H1 (cell line): ENCODE results near the gene NDRG4. TPM values are rescaled to one million over a fixed set of nuclear protein-coding genes. Genes with fewer than 3 reads are reported as not detected.
A peak's percentile ranks its signal among the peaks of the same experiment; 100 is the strongest.

Source experiments
- BCL11A ChIP-seq, 2 experiments: IDR thresholded peaks; one replicate each; pipeline ENCODE4 v1.6.1; 2011; ENCODE audit warnings: low read depth in 2 of 2, low read length in 2 of 2, mild to moderate bottlenecking in 2 of 2
- BRCA1 ChIP-seq: IDR thresholded peaks from 2 replicates; pipeline ENCODE4 v1.6.1; 2012; ENCODE audit warnings: low read depth, low read length, improper control_type of control experiment
- CBX5 ChIP-seq: fragments of 300-800, 300-1000 bp; sonication (generic); IDR thresholded peaks from 2 replicates; pipeline ENCODE4 v1.7.1; 2016; ENCODE audit warnings: antibody characterized with exemption, low read length, low read depth
- CHD7 ChIP-seq: fragments of 300-600 bp; sonication (generic); IDR thresholded peaks from 2 replicates; pipeline ENCODE4 v1.7.1; 2012; ENCODE audit warnings: low read length, moderate library complexity, mild to moderate bottlenecking, inconsistent platforms; ENCODE audit not compliant: insufficient replicate concordance
- FOSL1 ChIP-seq: IDR thresholded peaks from 2 replicates; pipeline ENCODE4 v1.6.1; 2011; ENCODE audit warnings: mild to moderate bottlenecking, low read depth, low read length, moderate library complexity; ENCODE audit not compliant: insufficient read depth
- HDAC2 ChIP-seq, 2 experiments: fragments of 300-600 bp in 1 of 2; sonication (generic) in 1 of 2; IDR thresholded peaks; 2 replicates each; pipeline ENCODE4 v1.6.1; 2011 to 2012; ENCODE audit warnings: low read depth in 2 of 2, low read length in 2 of 2, mild to moderate bottlenecking in 2 of 2, moderate library complexity in 2 of 2, borderline replicate concordance in 1 of 2, inconsistent platforms in 1 of 2
- KDM1A ChIP-seq: fragments of 200-600, 300-600 bp; sonication (generic); IDR thresholded peaks from 2 replicates; pipeline ENCODE4 v1.7.1; 2016; ENCODE audit warnings: mild to moderate bottlenecking, low read length, borderline replicate concordance
- POLR2AphosphoS5 ChIP-seq: IDR thresholded peaks from 2 replicates; pipeline ENCODE4 v1.6.1; 2011; ENCODE audit warnings: low read depth, low read length
- SUZ12 ChIP-seq: fragments of 200-600 bp; sonication (generic); IDR thresholded peaks from 2 replicates; pipeline ENCODE4 v1.6.1; 2012; ENCODE audit warnings: mild to moderate bottlenecking, inconsistent platforms, low read length, moderate library complexity, mixed read lengths
- TCF12 ChIP-seq: IDR thresholded peaks from 2 replicates; pipeline ENCODE4 v1.6.1; 2011; ENCODE audit warnings: low read depth, mild to moderate bottlenecking, low read length
- polyA plus RNA-seq, 7 experiments: library from polyadenylated mRNA; depleted of rRNA in 3 of 7; stranded (reverse) in 5 of 7; unstranded in 2 of 7; fragments of >200 nt in 5 of 7; fragments of 200-250 nt in 2 of 7; gene quantifications; 1 replicate in 5 of 7; 2 replicates in 1 of 7; 4 replicates in 1 of 7; pipeline versions ENCODE4 v1.2.1 to v1.2.3, GENCODE V29; 2011 to 2013; ENCODE audit warnings: missing spikeins in 2 of 7, mixed read lengths in 2 of 7
- total RNA-seq: library from RNA; stranded (reverse); fragmentation: NEBNext Ultra II Directional; extraction: Animal tissue kit (Norgen Biotek cat#: 25700); gene quantifications from 2 replicates; pipeline ENCODE4 v1.2.1, GENCODE V29; 2021

NDRG4 gene
- total and polyA plus RNA-seq, 2 of the 8 experiments (the other 6 are each of a cell fraction or from before 2014, with no cell fraction given) = 20.8 to 30.9 TPM

- TF ChIP-seq CHD7 (no peak), KDM1A (no peak), TCF12 (no peak), BRCA1 (no peak), POLR2AphosphoS5 (no peak), HDAC2 (IDR thresholded peaks at IDR 0.05; ENCODE audit: borderline replicate concordance in 1 of 2, low read depth in 2 of 2, low read length in 2 of 2) (no peak), CBX5 (no peak), BCL11A (IDR thresholded peaks at IDR 0.05; ENCODE audit: low read depth in 2 of 2, low read length in 2 of 2) (no peak), FOSL1 (no peak), SUZ12 (peak; percentile 39; the same call in 1 of the 2 replicates)
These were observed 35.7 kb upstream of the NDRG4 start (continued) for GRCh38 chr16:58464047-58464915.
